ENCODE data around the gene LOXL3. TPM values are rescaled to one million over a fixed set of nuclear protein-coding genes. Genes with fewer than 3 reads are reported as not detected.

Gene LOXL3
- total RNA-seq, 2 donors from 2014 or later: 3.2 to 3.9 TPM

DNA sequence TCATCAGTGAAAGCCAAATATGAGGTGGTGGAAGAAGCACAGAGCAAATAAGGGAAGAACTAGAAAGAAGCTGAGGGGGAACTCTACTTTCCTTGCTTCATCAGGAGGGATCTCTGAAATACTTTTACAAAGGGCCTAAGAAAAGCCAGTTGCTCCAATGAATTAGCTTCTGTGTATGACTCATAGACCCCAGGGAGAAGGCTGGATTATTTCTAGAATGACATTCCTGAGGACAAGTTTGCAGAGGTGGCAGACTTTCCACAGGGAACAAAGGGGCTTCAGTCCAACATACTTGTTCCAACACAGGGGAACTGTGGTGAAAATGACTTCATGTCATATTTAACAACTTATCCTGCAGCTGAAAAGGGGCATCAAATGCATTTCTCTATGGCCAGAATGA, 29.8 kb upstream of the LOXL3 start:
- Histone ChIP-seq H3K27ac (no peak overlapping the region), H3K4me3 (no peak overlapping the region), H3K9me3 (no peaks in the 10 kb centered on the region), H3K27me3 (no peaks in the 10 kb centered on the region), H3K4me1 (no peaks in the 10 kb centered on the region), H3K36me3 (no peaks in the 10 kb centered on the region)
- TF ChIP-seq CTCF (IDR thresholded peaks at IDR 0.05): no peak
- no peak for DNase-seq (ENCODE audit: low spot score)

DNA sequence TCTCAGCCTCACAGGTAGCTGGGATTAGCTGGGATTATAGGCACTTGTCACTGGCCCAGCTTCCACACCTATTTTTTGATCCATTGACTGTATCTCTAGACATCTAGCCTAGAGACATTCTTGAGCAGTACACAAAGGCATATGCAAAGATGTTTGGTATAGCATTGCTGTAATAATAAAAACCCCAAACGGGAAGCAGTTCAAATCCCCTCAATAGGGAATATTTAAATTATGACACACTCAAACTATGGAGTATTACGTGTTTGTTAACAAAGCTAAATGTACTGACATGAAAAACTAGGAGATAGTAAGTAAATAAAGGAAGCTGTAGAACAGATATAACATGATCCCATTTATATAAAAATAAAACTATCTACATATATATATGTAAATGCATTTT, 28.4 kb upstream of the LOXL3 start:
- H3K27ac ChIP-seq: no peak overlapping the region
- H3K36me3 ChIP-seq: no peaks in the 10 kb centered on the region
- no peaks in the 10 kb centered on the region for H3K9me3 ChIP-seq
- peaks cover 0 to 9% of the 10 kb centered on the region in 2 donors for H3K4me1 ChIP-seq
- no peak for DNase-seq (ENCODE audit: low spot score)
- H3K27me3 ChIP-seq: no peaks in the 10 kb centered on the region
- no peak for TF ChIP-seq CTCF (IDR thresholded peaks at IDR 0.05)
- no peak overlapping the region for H3K4me3 ChIP-seq

DNA sequence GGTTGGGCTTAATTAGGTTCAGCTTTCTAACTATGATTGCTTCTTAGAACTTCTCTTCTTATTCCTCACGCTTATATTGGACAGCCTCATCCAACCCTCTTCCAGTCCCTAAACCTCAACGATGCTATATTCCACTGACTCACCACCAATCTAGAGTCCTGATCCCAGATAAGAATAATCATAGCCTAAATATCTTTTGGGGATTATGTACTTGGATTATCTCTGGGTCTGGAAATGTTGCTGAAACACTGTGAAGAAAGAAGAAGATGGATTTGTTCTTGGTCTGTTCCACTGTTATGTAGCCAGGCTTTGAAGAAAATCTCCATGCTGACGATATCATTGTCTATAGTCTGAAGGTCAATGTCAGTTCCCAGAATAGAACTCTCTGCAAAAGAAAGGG, 27.7 kb upstream of the LOXL3 start:
- no peak for TF ChIP-seq CTCF (IDR thresholded peaks at IDR 0.05)
- peaks cover 0 to 16% of the 10 kb centered on the region in 2 donors for H3K4me1 ChIP-seq
- no peaks in the 10 kb centered on the region for H3K36me3 ChIP-seq
- H3K27me3 ChIP-seq: no peaks in the 10 kb centered on the region
- H3K27ac ChIP-seq: no peak overlapping the region
- no peak for DNase-seq (ENCODE audit: low spot score)
- H3K9me3 ChIP-seq: no peaks in the 10 kb centered on the region
- H3K4me3 ChIP-seq: no peak overlapping the region

- Histone ChIP-seq H3K9me3 (no peaks in the 10 kb centered on the region), H3K27ac (no peak overlapping the region), H3K36me3 (no peaks in the 10 kb centered on the region), H3K4me1 (peaks cover 0 to 20% of the 10 kb centered on the region in 2 donors), H3K27me3 (no peaks in the 10 kb centered on the region), H3K4me3 (no peak overlapping the region)
- DNase-seq (ENCODE audit: low spot score): no peak
- no peak for TF ChIP-seq CTCF (IDR thresholded peaks at IDR 0.05)
Observed at GRCh38 chr2:74578408-74578807, 24.7 kb upstream of the LOXL3 start.

- H3K36me3 ChIP-seq: no peaks in the 10 kb centered on the region
- H3K4me1 ChIP-seq: peaks cover 0 to 20% of the 10 kb centered on the region in 2 donors
- no peaks in the 10 kb centered on the region for H3K9me3 ChIP-seq
- no peak for DNase-seq (ENCODE audit: low spot score)
- H3K27ac ChIP-seq: peak overlapping the region in 1 of 2 donors; percentile 41
- TF ChIP-seq CTCF (IDR thresholded peaks at IDR 0.05): no peak
- H3K27me3 ChIP-seq: no peaks in the 10 kb centered on the region
- H3K4me3 ChIP-seq: no peak overlapping the region
Observed at GRCh38 chr2:74577448-74577847, 23.7 kb upstream of the LOXL3 start.

DNA sequence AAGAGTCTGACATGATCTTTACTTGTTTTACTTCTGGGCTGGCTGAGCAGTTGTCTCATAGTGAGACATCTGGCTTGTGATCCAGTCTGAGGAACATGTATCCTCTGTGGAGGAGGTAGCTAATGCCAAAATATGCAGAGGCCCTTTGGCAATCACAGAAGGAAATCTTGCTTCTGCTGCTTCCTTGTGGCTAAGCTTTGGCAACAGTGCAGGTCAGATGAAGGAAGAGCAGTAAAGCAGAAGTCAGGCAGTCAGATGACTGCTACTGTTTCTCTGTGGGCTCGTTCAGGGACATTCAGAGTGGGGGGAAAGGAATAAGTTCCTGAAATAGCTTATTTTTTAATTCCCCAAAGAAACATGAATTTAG, 23.1 kb upstream of the LOXL3 start:
- Histone ChIP-seq H3K9me3 (no peaks in the 10 kb centered on the region), H3K27me3 (no peaks in the 10 kb centered on the region), H3K27ac (no peak overlapping the region), H3K4me1 (peaks cover 0 to 20% of the 10 kb centered on the region in 2 donors), H3K4me3 (no peak overlapping the region), H3K36me3 (no peaks in the 10 kb centered on the region)
- no peak for TF ChIP-seq CTCF (IDR thresholded peaks at IDR 0.05)
- DNase-seq (ENCODE audit: low spot score): no peak
